Hepatocyte (in vitro differentiated cells): ENCODE data around the gene MEGF11. TPM values are rescaled to one million over a fixed set of nuclear protein-coding genes. Genes with fewer than 3 reads are reported as not detected.

Source experiments
- DNase-seq: peaks from one replicate; pipeline ENCODE4 v3.0.0-alpha.2; 2016; ENCODE audit warnings: low spot score
- H2AFZ ChIP-seq: fragments of 200-600 bp; sonication (generic); 2 replicates; pipeline ENCODE4 v1.6.0; 2016; ENCODE audit warnings: antibody characterized with exemption, mild to moderate bottlenecking
- H3K27ac ChIP-seq: fragments of 200-600 bp; sonication (generic); 2 replicates; pipeline ENCODE4 v1.5.1; 2016; ENCODE audit warnings: mild to moderate bottlenecking
- H3K27me3 ChIP-seq: fragments of 200-600 bp; sonication (generic); 2 replicates; pipeline ENCODE4 v1.6.1; 2016
- H3K36me3 ChIP-seq: fragments of 200-600 bp; sonication (generic); replicated peaks from 2 replicates; pipeline ENCODE4 v1.5.1; 2016; ENCODE audit warnings: low read depth; ENCODE audit not compliant: insufficient read depth
- H3K4me1 ChIP-seq: fragments of 200-600 bp; sonication (generic); 2 replicates; pipeline ENCODE4 v1.5.1; 2016; ENCODE audit warnings: mild to moderate bottlenecking, moderate library complexity; ENCODE audit not compliant: insufficient read depth
- H3K4me2 ChIP-seq: fragments of 200-600 bp; sonication (generic); 2 replicates; pipeline ENCODE4 v1.6.0; 2016
- H3K4me3 ChIP-seq: fragments of 200-600 bp; sonication (generic); 2 replicates; pipeline ENCODE4 v1.5.1; 2016; ENCODE audit warnings: mild to moderate bottlenecking
- H3K79me2 ChIP-seq: fragments of 200-600 bp; sonication (generic); 2 replicates; pipeline ENCODE4 v1.6.0; 2017; ENCODE audit warnings: mild to moderate bottlenecking
- H3K9me2 ChIP-seq: fragments of 200-600 bp; sonication (generic); replicated peaks from 2 replicates; pipeline ENCODE4 v1.6.0; 2017; ENCODE audit warnings: mild to moderate bottlenecking; ENCODE audit not compliant: insufficient read depth
- H3K9me3 ChIP-seq: fragments of 200-600 bp; sonication (generic); 2 replicates; pipeline ENCODE4 v1.5.1; 2016; ENCODE audit warnings: low read depth, mild to moderate bottlenecking
- H4K20me1 ChIP-seq: fragments of 200-600 bp; sonication (generic); 2 replicates; pipeline ENCODE4 v1.6.0; 2016; ENCODE audit warnings: mild to moderate bottlenecking; ENCODE audit not compliant: insufficient read depth, poor library complexity, severe bottlenecking
- EZH2 ChIP-seq: fragments of 200-600 bp; sonication (generic); IDR thresholded peaks from 2 replicates; pipeline ENCODE4 v1.6.1; 2016; ENCODE audit warnings: antibody characterized with exemption, mild to moderate bottlenecking, borderline replicate concordance
- EZH2phosphoT487 ChIP-seq: fragments of 200-600 bp; sonication (generic); IDR thresholded peaks from one replicate; pipeline ENCODE4 v1.6.1; 2018; ENCODE audit warnings: antibody characterized with exemption, mild to moderate bottlenecking, low read depth, moderate library complexity; ENCODE audit not compliant: unreplicated experiment, severe bottlenecking
- WGBS: methylation state at CpG from one replicate; pipeline ENCODE4 v1.1.6; 2016; ENCODE audit warnings: low lambda C conversion rate; ENCODE audit errors: missing lambda C conversion rate; 5-methylcytosine and 5-hydroxymethylcytosine counted together
- polyA plus RNA-seq: library from polyadenylated mRNA; unstranded; fragments of >200 nt; fragmentation: Nextera tagmentation; extraction: Ambion mirVana; gene quantifications from 2 replicates; pipeline ENCODE4 v1.2.1, GENCODE V29; 2016
- total RNA-seq: library from RNA; depleted of rRNA; stranded (reverse); fragments of >200 nt; gene quantifications from 2 replicates; pipeline ENCODE4 v1.2.3, GENCODE V29; 2014
- TF ChIP-seq, protein P1 (sequence below): fragments of 200-600 bp; sonication (generic); IDR thresholded peaks from 2 replicates; pipeline ENCODE4 v1.5.1; 2016; ENCODE audit warnings: antibody characterized with exemption, mild to moderate bottlenecking; ENCODE audit not compliant: poor library complexity

The MEGF11 gene
- total and polyA plus RNA-seq, 2 experiments from 2014 or later = 0.07 to 0.25 TPM

DNA sequence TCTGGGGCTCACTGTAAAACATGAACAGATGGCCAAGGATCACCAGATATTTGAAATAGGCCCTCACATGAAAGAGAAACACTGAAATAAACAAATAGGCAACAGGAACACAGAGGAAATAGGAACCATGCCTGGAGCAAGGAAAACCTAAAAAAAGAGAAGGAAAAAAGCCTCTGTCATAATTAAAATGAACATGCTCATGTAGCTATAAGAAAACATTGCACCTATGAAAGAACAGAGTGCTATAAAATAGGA lies 281.9 kb downstream of the MEGF11 start:
- H2AFZ ChIP-seq = no peak overlapping the region

DNA sequence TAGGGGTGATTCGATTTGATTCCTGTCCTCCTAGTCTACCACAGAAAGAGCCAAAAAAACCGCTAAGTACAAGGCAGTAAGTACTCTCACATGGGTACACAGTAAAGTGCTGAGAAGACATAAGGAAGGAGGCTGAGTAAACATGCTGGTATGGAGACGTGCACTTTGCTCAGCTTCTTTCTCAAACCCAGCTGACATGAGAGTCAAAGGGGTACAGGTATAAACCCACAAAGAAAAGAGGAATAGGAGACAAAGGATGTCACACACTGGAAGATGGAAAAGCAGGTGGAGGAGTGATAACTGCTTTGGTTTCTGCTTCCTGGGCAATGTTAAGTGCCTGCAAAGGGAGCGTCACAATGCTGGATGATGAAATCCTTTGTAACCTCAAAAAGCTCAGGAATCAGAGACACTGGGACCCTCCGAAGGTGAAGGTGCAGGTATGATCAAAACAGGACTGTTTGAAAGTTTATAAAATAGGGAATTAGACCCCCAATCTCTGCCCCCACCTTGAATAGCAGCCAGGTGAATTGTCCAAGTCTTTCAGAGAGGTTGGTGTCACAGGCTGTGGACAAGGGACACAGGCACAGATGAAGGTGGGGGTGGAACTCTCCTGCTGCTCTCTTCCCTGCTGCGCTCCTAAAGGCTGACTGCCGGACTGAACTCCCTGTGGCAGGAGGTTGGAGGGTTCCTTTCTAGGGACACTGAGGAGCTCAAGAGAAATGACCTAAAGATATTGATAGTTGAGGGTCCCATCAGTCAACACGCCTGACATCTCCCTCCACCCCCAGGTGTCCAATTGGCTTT lies 282.4 kb downstream of the MEGF11 start:
- DNase-seq = no peak
- no peak overlapping the region for H3K27ac ChIP-seq
- no peaks in the 10 kb centered on the region for H4K20me1 ChIP-seq
- TF ChIP-seq EZH2phosphoT487 (no peak), EZH2 (no peak)
- TF ChIP-seq, protein P1, sequence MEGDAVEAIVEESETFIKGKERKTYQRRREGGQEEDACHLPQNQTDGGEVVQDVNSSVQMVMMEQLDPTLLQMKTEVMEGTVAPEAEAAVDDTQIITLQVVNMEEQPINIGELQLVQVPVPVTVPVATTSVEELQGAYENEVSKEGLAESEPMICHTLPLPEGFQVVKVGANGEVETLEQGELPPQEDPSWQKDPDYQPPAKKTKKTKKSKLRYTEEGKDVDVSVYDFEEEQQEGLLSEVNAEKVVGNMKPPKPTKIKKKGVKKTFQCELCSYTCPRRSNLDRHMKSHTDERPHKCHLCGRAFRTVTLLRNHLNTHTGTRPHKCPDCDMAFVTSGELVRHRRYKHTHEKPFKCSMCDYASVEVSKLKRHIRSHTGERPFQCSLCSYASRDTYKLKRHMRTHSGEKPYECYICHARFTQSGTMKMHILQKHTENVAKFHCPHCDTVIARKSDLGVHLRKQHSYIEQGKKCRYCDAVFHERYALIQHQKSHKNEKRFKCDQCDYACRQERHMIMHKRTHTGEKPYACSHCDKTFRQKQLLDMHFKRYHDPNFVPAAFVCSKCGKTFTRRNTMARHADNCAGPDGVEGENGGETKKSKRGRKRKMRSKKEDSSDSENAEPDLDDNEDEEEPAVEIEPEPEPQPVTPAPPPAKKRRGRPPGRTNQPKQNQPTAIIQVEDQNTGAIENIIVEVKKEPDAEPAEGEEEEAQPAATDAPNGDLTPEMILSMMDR = no peak
- no peaks in the 10 kb centered on the region for H3K36me3 ChIP-seq
- H2AFZ ChIP-seq = no peak overlapping the region
- no peak overlapping the region for H3K4me3 ChIP-seq
- no peak overlapping the region for H3K4me2 ChIP-seq
- peaks cover 42% of the 10 kb centered on the region for H3K27me3 ChIP-seq
- H3K9me2 ChIP-seq = no peaks in the 10 kb centered on the region
- WGBS = 74% methylated on average over 8 of the region's 8 CpGs
- no peaks in the 10 kb centered on the region for H3K79me2 ChIP-seq
- no peaks in the 10 kb centered on the region for H3K4me1 ChIP-seq
- H3K9me3 ChIP-seq = no peaks in the 10 kb centered on the region

More for the DNA sequence above, 281.9 kb downstream of the MEGF11 start:
- no peak overlapping the region for H3K27ac ChIP-seq
- no peak overlapping the region for H3K4me3 ChIP-seq
- H3K9me2 ChIP-seq = no peaks in the 10 kb centered on the region
- H3K27me3 ChIP-seq = peaks cover 42% of the 10 kb centered on the region
- TF ChIP-seq EZH2 (no peak), EZH2phosphoT487 (no peak)
- TF ChIP-seq, protein P1 = no peak
- H4K20me1 ChIP-seq = no peaks in the 10 kb centered on the region
- H3K4me2 ChIP-seq = no peak overlapping the region
- H3K79me2 ChIP-seq = no peaks in the 10 kb centered on the region
- no peak for DNase-seq
- no peaks in the 10 kb centered on the region for H3K9me3 ChIP-seq
- H3K36me3 ChIP-seq = no peaks in the 10 kb centered on the region
- H3K4me1 ChIP-seq = no peaks in the 10 kb centered on the region

- Histone ChIP-seq H3K27ac (no peak overlapping the region), H3K79me2 (no peaks in the 10 kb centered on the region), H2AFZ (no peak overlapping the region), H3K9me2 (no peaks in the 10 kb centered on the region), H3K36me3 (no peaks in the 10 kb centered on the region), H4K20me1 (no peaks in the 10 kb centered on the region), H3K4me3 (no peak overlapping the region), H3K9me3 (no peaks in the 10 kb centered on the region), H3K27me3 (peaks cover 42% of the 10 kb centered on the region), H3K4me2 (no peak overlapping the region), H3K4me1 (no peaks in the 10 kb centered on the region)
- no peak for TF ChIP-seq EZH2
- TF ChIP-seq EZH2phosphoT487 = no peak
- TF ChIP-seq, protein P1 = no peak
- no peak for DNase-seq
- WGBS = 82% methylated on average over 7 of the region's 7 CpGs
Observed at GRCh38 chr15:65969865-65970816, 283.4 kb downstream of the MEGF11 start.
